SHP77 treated with DMSO at 0.1 percent for 48 hours (cell line): ENCODE data around the gene SH3RF3.

Experiments used
- DNase-seq: peaks from one replicate; lab custom pipeline; 2025; lab: John Stamatoyannopoulos, UW

Gene SH3RF3

DNA sequence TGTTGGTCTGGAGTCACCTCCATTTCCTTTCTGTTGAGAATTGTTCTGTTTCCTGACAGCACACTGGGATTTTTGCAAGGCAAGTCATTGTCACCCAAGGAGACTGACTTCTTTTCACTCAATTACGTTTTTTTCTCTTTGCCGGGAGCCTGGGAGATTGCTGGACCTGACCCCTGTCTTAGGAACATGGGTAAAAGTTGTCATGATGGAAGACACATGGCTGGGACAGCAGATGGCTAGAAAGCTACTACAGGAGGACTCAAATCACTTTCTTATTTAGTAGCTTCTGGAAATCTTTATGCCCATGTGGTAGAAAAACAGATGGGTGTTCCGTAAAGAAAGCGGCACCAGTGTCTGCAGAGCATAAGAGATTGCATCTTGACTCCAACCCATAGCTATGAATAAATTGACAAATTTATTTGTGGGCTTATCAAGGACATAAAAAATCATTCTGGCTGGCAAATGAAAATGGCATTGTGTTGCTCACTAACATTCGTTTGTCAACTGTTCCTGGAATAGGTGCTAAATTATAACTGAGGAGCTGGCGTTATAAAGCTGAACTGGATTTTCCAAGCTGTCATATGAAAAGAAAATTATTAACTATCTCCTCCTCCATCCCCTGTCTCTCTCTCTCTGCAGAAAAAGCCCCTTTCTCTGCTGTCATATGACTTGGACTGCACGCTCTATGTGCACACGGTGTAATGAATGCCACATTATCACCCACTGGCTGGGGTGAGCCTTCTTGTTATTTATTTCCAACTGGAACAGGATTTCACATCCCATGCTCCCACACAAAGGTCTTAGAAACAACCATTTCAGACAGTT lies 159.8 kb downstream of the SH3RF3 start:
- DNase-seq: no peak

DNA sequence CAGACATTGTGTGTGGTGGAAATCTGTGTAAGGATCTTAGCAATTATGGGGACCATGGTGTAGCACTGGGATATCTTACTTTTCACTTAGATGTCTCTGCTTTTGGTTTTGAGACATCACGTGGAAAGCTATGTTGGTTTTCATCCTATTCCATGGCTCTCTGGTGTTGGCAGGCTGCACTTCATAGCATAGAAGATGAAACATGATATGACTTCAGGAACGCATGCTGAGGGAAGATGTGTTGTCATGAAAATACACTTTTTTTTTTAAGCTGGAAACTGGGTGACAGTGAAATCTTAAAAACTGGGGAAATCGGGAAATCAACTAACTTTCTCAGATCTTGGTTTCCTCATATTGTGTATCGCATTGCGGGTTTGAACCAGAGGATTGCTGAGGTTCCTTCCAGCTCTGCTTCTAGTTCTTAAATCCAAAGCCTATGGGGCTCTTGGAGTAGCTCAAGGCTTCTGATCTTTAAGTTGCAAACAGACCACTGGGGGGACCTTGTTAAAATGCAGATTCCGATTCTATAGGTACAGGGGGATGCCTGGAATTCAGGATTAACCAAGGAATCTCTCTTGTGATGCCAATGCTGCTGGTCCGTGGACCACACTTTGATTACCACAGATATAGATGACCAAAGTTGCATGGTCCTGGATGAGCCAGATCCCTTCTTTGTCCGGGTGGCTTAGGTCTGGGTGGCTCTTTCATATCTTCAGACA lies 160.7 kb downstream of the SH3RF3 start:
- DNase-seq: no peak

- DNase-seq: peak; percentile 65
Observed at GRCh38 chr2:109290887-109291643, 162.1 kb downstream of the SH3RF3 start.

- no peak for DNase-seq
Observed at GRCh38 chr2:109292386-109292785, 163.4 kb downstream of the SH3RF3 start.

DNA sequence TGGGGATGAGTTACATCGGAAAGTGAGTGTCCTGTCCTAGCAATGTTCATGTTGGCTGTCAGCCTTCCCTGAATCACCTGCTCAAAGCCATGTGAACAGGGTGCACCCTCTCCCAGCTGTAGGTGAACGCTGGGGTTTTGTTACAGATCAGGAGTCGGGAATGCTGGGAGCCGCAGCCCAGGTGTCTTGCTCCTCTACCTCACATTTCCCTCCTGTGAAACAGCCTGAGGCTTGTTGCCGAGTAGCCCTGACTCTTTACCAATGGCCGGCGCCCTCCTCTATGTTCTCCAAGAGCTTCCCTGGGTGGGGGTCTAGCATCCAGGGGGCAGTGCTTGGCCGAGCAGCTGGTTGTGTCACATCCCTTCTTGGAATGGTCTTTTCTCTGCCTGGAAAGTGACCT lies 164.7 kb downstream of the SH3RF3 start:
- no peak for DNase-seq

DNA sequence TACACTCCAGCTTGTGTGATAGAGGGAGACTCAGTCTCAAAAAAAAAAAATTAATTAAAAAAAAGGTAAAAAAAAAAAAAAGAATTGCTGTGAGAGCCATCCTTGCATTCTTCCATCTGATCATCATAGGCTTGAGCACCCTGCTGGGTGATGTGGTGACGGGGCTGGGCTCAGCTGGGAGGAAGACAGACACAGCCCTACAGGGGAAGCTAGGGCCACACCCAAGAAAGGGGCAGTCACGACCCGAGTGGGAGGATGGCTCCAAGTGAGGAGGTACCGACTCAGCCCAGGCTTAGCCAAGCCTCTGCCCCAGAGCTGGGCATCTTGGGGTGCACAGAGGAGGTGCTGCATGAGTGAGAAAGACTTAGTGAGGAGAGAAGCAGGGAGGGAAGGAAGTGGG lies 165.5 kb downstream of the SH3RF3 start:
- DNase-seq: no peak

GRCh38 chr2:109295070-109295780 lies 166.2 kb downstream of the SH3RF3 start:
- DNase-seq: no peak

DNA sequence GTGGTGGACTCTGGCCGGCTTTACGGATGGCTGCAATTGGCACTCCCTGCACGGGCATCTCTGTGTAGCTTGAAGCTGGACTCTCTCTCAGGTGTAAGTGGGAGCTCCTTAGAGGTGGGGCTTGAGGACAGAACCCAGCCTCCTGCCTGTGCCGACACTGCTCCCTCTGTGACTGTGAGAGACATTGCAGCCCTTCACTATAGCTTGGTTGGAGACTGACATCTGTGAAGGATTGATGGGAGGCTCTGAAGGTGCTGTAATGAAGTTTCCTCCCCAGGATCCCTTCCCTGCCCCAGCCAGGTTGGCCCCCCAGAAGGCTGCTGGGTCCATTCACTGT lies 166.7 kb downstream of the SH3RF3 start:
- DNase-seq: no peak

DNA sequence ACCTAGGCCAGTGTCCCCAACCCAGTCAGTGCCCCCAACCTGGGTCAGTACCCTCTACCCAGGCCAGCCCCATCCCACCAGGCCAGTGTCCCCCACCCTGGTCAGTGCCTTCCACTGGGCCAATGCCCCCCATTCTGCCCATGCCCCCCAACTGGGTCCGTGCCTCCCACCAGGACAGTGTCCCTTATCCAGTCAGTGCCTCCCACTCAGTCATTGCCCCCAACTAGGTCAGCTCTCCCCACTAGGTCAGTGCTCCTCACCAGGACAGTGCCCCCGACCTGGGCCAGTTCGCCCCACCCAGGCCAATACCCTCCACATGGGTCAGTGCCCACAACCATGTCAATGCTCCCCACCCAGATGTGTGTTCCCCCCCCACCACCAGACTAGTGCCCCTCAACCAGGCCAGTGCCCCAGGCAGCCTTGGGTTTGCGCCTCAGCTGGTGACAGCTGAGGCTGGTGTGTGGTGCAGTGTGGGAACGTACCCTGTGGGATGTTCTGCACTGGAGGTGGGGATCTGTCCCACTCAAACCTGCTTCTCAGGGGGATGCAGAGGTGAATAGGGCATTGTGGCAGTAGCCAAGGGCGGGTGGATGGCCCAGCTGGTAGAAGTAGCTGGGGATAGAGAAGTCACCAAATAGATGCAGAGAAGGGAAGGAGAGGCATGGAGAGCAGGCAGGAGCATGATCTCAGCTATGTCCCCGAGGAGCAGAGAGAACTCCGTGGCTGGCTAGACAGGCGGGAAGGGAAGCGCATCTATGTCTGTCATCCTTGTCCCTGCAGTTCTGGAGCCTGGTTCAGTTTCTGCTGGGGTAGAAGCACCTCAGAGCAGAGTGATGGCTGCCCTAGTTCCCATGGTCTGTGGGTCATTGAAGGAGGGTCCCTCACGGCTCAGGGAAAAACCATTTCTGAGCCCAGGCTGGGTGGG lies 168.8 kb downstream of the SH3RF3 start:
- DNase-seq: no peak

- DNase-seq: no peak
Observed at GRCh38 chr2:109298851-109299250, 169.8 kb downstream of the SH3RF3 start.

GRCh38 chr2:109299536-109299935 lies 170.5 kb downstream of the SH3RF3 start:
- DNase-seq: no peak

DNA sequence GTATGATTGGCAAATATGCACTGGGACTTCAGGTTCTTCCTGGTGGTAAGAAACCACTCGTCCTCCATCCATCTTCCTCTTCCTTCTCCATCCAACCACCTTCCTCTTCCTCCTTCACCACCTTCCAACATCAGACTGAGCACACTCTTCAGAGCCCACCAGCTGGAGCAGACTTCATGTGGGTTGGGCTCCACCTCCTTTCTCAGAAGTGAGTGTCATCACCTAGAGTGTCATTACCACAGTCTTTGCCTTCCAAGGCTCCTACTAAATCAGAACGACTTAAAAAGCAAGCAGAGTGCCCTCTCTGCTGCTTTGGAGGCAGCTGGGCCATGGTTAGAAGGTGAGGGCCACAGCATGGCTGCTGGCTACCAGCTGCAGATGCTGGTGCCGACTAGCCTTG lies 171.6 kb downstream of the SH3RF3 start:
- no peak for DNase-seq

GRCh38 chr2:109301746-109302145 lies 172.7 kb downstream of the SH3RF3 start:
- DNase-seq: no peak

DNA sequence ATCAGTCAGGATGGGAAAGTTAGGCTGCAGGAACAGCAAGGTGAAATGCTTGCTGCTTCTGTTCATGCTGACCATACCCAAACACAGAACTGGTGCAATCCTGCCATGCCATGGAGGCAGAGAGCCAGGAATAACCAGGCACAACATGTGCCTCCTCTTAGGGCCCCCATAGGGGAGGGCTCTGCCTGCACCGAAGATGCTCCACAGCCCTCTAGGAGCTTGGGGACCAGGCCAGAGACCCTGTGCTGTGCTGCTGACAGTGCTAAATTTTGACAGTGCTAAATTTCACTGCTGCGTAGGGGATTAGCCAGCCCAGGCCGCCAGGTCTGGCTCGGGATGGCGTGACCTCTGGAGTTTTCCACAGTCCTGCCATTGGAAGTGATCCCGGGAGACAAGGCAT lies 173.3 kb downstream of the SH3RF3 start:
- DNase-seq: no peak

- DNase-seq: no peak
Observed at GRCh38 chr2:109304242-109304641, 175.2 kb downstream of the SH3RF3 start.

- no peak for DNase-seq
Observed at GRCh38 chr2:109304731-109305470, 175.9 kb downstream of the SH3RF3 start.

DNA sequence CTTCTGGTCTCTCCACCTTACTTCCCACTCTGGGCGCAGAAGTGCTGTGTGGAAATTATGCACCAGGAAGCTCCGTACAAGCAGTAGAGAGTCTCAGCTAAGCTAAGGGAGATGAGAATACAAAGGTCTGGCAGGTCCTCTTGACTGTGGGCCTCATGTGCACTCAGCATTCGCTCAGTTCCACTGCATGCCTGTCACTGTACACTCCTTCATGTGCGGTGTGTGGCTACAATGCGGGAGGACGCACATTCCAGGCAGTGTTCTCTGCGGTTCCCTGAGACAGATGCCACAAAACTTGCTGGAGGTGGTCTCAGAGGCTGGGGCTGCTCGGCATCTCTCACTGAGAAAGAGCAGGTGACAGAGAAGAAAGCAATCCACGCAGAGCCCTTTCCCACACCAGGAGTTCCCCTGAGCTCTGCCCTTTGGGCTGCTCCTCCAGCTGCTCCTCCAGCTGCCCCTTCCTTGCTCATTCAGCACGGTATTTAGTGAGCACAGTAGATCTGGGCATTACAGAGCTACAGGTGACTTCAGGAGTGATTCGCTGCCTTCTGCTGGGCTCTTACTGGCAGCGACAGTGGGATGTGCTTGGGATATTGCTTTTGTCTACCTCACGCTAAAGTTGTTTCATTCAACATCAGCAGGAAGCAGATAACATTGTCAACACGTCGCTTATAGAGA lies 176.6 kb downstream of the SH3RF3 start:
- DNase-seq: no peak

GRCh38 chr2:109306190-109306589 lies 177.2 kb downstream of the SH3RF3 start:
- DNase-seq: no peak

GRCh38 chr2:109311771-109312170 lies 182.8 kb downstream of the SH3RF3 start:
- no peak for DNase-seq

DNA sequence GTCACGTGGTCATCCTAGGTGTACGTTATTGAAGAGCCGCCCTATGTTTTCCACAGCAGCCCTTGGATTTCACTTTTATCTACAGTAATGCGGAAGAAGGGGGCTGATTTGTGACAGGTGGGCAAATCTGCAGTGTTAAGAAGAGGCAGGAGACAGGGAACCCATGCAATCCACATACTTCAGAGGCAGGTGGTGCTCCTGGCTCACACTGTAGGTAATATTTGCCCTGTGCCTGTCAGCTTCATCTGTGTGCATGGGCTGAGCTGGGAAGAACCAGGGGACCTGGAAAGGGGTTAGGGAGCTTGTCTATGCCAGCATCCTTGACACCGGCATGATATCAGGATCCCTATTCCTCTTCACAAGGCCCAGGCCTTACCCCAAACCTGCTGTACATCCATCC lies 183.9 kb downstream of the SH3RF3 start:
- DNase-seq: no peak
